ENCODE results near the gene LYRM2.

The LYRM2 gene

DNA sequence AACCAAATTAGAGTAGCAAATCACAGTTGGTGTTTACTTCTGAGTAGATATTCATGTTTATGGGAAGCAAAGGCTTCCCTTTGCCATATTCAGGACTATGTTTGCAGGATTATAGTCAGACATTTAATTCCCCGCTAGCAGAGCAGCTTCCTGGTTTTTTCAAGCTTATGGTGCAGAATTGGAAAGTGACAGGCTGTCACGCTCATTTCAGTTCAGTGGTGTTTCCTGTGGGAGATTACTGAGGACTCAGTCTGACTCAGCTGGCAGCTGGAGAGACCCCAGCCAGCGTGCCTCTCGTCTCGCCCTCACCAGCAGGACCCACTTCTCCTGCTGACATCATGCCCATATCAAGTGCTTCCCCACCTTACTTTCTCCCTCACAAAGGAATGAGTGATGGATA lies 85.1 kb downstream of the LYRM2 start:
- H3K27me3 Mint-ChIP-seq (ENCODE audit: low read depth), result peaks cover 6% of the 10 kb centered on the region
- no peak for TF ChIP-seq CTCF (IDR thresholded peaks at IDR 0.05; ENCODE audit: unreplicated experiment in 3 of 3)
- H3K4me1 Mint-ChIP-seq, result no peaks in the 10 kb centered on the region
- H3K9me3 Mint-ChIP-seq, result peaks cover 10% of the 10 kb centered on the region
- peaks cover 9% of the 10 kb centered on the region for H3K36me3 Mint-ChIP-seq (ENCODE audit: low read depth)
- H3K27ac Mint-ChIP-seq, result no peak overlapping the region
- H3K4me3 Mint-ChIP-seq, result no peak overlapping the region

DNA sequence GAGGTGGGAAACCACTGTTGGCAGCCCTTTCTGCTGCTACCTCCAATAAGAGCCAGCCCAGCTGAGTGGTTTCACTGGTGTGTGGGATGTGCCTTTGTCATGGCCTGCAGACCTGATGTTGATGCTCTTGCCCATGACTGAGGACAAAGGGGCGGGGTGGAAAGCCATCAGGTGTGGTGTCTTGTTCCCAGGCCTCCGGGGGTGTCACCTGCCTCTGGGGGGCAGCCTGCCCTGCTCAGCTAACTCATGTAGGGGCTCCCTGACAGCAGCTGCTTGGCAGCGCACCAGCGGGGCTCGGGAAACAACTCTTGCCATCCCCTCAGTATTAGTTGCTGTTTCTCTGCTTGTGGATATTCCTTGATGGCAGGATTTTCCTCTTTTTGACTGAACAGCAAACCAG lies 91.3 kb downstream of the LYRM2 start:
- H3K27ac Mint-ChIP-seq, result no peak overlapping the region
- H3K27me3 Mint-ChIP-seq (ENCODE audit: low read depth), result peaks cover 8% of the 10 kb centered on the region
- no peaks in the 10 kb centered on the region for H3K36me3 Mint-ChIP-seq (ENCODE audit: low read depth)
- no peaks in the 10 kb centered on the region for H3K9me3 Mint-ChIP-seq
- H3K4me1 Mint-ChIP-seq, result peaks cover 11% of the 10 kb centered on the region
- H3K4me3 Mint-ChIP-seq, result no peak overlapping the region
- no peak for TF ChIP-seq CTCF (IDR thresholded peaks at IDR 0.05; ENCODE audit: unreplicated experiment in 3 of 3)

- Mint-ChIP-seq H3K36me3 (ENCODE audit: low read depth) (no peaks in the 10 kb centered on the region), H3K27ac (peak overlapping the region in 1 of 3 experiments; percentile 71), H3K4me1 (peaks cover 11% of the 10 kb centered on the region), H3K9me3 (no peaks in the 10 kb centered on the region), H3K27me3 (ENCODE audit: low read depth) (peaks cover 3% of the 10 kb centered on the region), H3K4me3 (no peak overlapping the region)
- TF ChIP-seq CTCF (IDR thresholded peaks at IDR 0.05; ENCODE audit: unreplicated experiment in 3 of 3), result no peak
Measured at GRCh38 chr6:89542866-89543265, 95.7 kb downstream of the LYRM2 start.

DNA sequence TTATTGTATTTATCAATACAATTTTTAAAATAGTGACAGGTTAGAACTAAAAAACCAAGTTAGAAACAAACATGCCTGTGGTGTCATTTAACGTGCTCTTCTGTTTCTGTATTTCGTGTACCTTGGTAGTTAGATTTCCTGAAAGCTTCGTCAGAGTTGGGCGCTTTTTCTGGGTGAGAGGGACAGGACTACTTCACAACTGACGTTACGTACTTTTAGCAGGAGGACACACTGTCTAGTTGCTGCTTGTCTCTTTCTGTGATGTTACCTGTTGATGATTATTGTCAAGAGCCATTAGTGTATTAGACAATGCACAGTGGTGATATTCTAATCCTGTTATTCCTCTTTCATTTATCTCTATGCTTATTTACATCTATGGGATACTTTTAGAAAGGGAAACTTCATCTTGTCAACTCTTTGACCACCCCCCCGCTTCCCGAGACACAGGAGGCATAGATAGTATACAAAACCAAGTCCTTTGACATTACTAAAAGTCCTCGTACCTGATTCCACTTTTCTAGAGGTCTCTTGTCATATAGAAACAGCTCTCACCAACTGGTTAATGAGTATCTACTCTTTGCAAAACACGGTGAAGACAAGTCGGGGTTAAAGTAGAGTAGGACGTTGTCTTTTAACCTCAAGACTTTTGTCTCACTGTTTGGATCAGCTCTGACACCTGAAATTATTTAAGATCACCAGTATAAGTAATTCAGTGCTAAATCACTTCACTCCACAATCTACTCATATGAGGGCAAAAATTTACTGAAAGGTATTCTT lies 96.3 kb downstream of the LYRM2 start:
- no peaks in the 10 kb centered on the region for H3K36me3 Mint-ChIP-seq (ENCODE audit: low read depth)
- peaks cover 11% of the 10 kb centered on the region for H3K4me1 Mint-ChIP-seq
- TF ChIP-seq CTCF (IDR thresholded peaks at IDR 0.05; ENCODE audit: unreplicated experiment in 3 of 3), result no peak
- H3K9me3 Mint-ChIP-seq, result no peaks in the 10 kb centered on the region
- H3K27ac Mint-ChIP-seq, result peak overlapping the region in 1 of 3 experiments; percentile 71
- H3K4me3 Mint-ChIP-seq, result no peak overlapping the region
- H3K27me3 Mint-ChIP-seq (ENCODE audit: low read depth), result peaks cover 3% of the 10 kb centered on the region

- Mint-ChIP-seq H3K4me3 (no peak overlapping the region), H3K9me3 (no peaks in the 10 kb centered on the region), H3K36me3 (ENCODE audit: low read depth) (no peaks in the 10 kb centered on the region), H3K27me3 (ENCODE audit: low read depth) (no peaks in the 10 kb centered on the region), H3K27ac (no peak overlapping the region), H3K4me1 (peaks cover 11% of the 10 kb centered on the region)
- no peak for TF ChIP-seq CTCF (IDR thresholded peaks at IDR 0.05; ENCODE audit: unreplicated experiment in 3 of 3)
Measured at GRCh38 chr6:89539779-89540178, 98.8 kb downstream of the LYRM2 start.

DNA sequence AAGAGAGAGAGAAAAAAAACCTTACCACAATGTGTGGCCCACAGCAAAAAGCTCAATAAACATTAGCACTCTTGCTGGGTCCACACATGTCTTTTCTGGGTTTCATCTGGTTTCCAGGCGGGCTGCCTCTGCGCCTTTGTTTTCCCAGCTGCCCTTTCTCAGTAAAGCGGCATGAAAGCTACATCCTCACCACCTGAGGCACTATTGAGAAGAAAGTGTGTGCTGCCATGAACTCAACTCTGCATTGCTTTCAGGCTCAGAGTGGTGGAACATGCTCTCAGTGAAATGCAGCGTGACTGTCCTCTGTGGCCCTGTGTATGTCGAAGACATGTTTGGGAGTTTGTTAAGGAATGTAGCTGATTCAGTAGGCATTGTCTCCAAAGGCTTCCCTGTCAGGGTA lies 102.3 kb downstream of the LYRM2 start:
- Mint-ChIP-seq H3K4me1 (no peaks in the 10 kb centered on the region), H3K27me3 (ENCODE audit: low read depth) (no peaks in the 10 kb centered on the region), H3K36me3 (ENCODE audit: low read depth) (peaks cover 4% of the 10 kb centered on the region), H3K27ac (no peak overlapping the region), H3K4me3 (no peak overlapping the region), H3K9me3 (no peaks in the 10 kb centered on the region)
- no peak for TF ChIP-seq CTCF (IDR thresholded peaks at IDR 0.05; ENCODE audit: unreplicated experiment in 3 of 3)

Data from nephron (organoid).